ENCODE data around the gene FAM227A. TPM values are rescaled to one million over a fixed set of nuclear protein-coding genes. Genes with fewer than 3 reads are reported as not detected.

FAM227A gene
- total and polyA plus RNA-seq, 2 of the 13 experiments (the other 11 are each of a cell fraction or from before 2014, with no cell fraction given): 1.0 to 1.5 TPM

GRCh38 chr22:38656256-38657044 lies at the start of gene FAM227A, which contains the start of gene CBY1 (continued):
- TF ChIP-seq FOXA3 (CRISPR knock-in tag; IDR thresholded peaks at IDR 0.05): no peak
- TF ChIP-seq ZNF562 (CRISPR knock-in tag; IDR thresholded peaks at IDR 0.05; ENCODE audit: borderline replicate concordance): no peak
- TF ChIP-seq HDAC2 (CRISPR knock-in tag; IDR thresholded peaks at IDR 0.05): no peak
- TF ChIP-seq TAF1 (CRISPR knock-in tag; IDR thresholded peaks at IDR 0.05): peak; percentile 67; the same call in 1 of the 2 replicates
- TF ChIP-seq ZBTB21 (CRISPR knock-in tag; IDR thresholded peaks at IDR 0.05): no peak
- no peak for TF ChIP-seq ZNF772 (CRISPR knock-in tag; IDR thresholded peaks at IDR 0.05)
- TF ChIP-seq ZNF646 (CRISPR knock-in tag; IDR thresholded peaks at IDR 0.05): no peak
- TF ChIP-seq PITX1 (CRISPR knock-in tag; IDR thresholded peaks at IDR 0.05): peak; percentile 51; the same call in 1 of the 2 replicates
- TF ChIP-seq ZFP62 (CRISPR knock-in tag; IDR thresholded peaks at IDR 0.05): no peak
- no peak for TF ChIP-seq PLSCR1 (CRISPR knock-in tag; IDR thresholded peaks at IDR 0.05; ENCODE audit: borderline replicate concordance)
- no peak for TF ChIP-seq SCMH1 (CRISPR knock-in tag; IDR thresholded peaks at IDR 0.05; ENCODE audit: borderline replicate concordance)
- TF ChIP-seq ZNF577 (CRISPR knock-in tag; IDR thresholded peaks at IDR 0.05; ENCODE audit: borderline replicate concordance, low read depth): no peak
- TF ChIP-seq ZNF331 (CRISPR knock-in tag; IDR thresholded peaks at IDR 0.05): no peak
- no peak for TF ChIP-seq ZNF24 (IDR thresholded peaks at IDR 0.05)
- TF ChIP-seq ZNF501 (CRISPR knock-in tag; IDR thresholded peaks at IDR 0.05): peak; percentile 16; the same call in 1 of the 2 replicates
- no peak for TF ChIP-seq AKAP8 (CRISPR knock-in tag; IDR thresholded peaks at IDR 0.05)
- no peak for TF ChIP-seq TCF7 (IDR thresholded peaks at IDR 0.05; ENCODE audit: low read depth)
- no peak for TF ChIP-seq THAP8 (CRISPR knock-in tag; IDR thresholded peaks at IDR 0.05; ENCODE audit: borderline replicate concordance)
- no peak for TF ChIP-seq KDM5B (CRISPR knock-in tag; IDR thresholded peaks at IDR 0.05; ENCODE audit: borderline replicate concordance)
- TF ChIP-seq SMARCE1 (IDR thresholded peaks at IDR 0.05; ENCODE audit: borderline replicate concordance): no peak
- TF ChIP-seq RNF219 (CRISPR knock-in tag; IDR thresholded peaks at IDR 0.05): no peak

Data from HepG2 (cell line).